GM12878 (cell line): Measurements from ENCODE around the gene UNC5B. TPM values are rescaled to one million over a fixed set of nuclear protein-coding genes. Genes with fewer than 3 reads are reported as not detected.

ENCODE experiments used
- ATAC-seq: fragments of 200-7000 bp; cut with Tn5 transposase; 3 replicates; pipeline ENCODE4 v1.9.1; 2020; ENCODE audit warnings: mild to moderate bottlenecking, moderate library complexity
- BruUV-seq: library from RNA; stranded (reverse); fragments of 400-500 nt; replicated peaks from 2 replicates; lab custom pipeline; 2021; lab: Mats Ljungman, UMichigan
- CTCF ChIA-PET: fragments of 300-600 bp; sonication (Branson Sonifier 250); formaldehyde crosslinking; extraction: SDS; loops from one replicate; lab custom pipeline; 2021; ENCODE audit warnings: inconsistent platforms; lab: Yijun Ruan, JAX
- POLR2A ChIA-PET: fragments of 350-600 bp; formaldehyde crosslinking; extraction: SDS; loops from one replicate; lab custom pipeline; 2021; ENCODE audit warnings: inconsistent platforms; lab: Charles Lee
- RAD21 ChIA-PET: fragments of 300-600 bp; sonication (Branson Sonifier 250); formaldehyde crosslinking; loops from one replicate; lab custom pipeline; 2023; ENCODE audit warnings: antibody characterized with exemption; ENCODE audit not compliant: unreplicated experiment; lab: Charles Lee
- SMC1A ChIA-PET: fragments of 300-600 bp; sonication (Branson Sonifier 250); formaldehyde crosslinking; loops from one replicate; lab custom pipeline; 2023; ENCODE audit not compliant: unreplicated experiment, uncharacterized antibody; lab: Charles Lee
- DNase-seq: peaks from one replicate; pipeline ENCODE4 v3.0.0-alpha.2; 2011; ENCODE audit warnings: low read depth, low spot score
- FAIRE-seq: peaks from 3 replicates; lab custom pipeline; 2011; peaks lifted over from hg19 to GRCh38; lab: Jason Lieb, UNC
- H2AFZ ChIP-seq: 2 replicates; pipeline ENCODE4 v1.6.0; 2011; ENCODE audit warnings: low read depth, low read length, control low read depth; ENCODE audit not compliant: control insufficient read depth
- H3K27ac ChIP-seq: 2 replicates; pipeline ENCODE4 v1.5.1; 2011; ENCODE audit warnings: control low read depth; ENCODE audit not compliant: control insufficient read depth, insufficient read depth
- H3K27me3 ChIP-seq, 2 experiments: replicated peaks in 1 of 2; 2 replicates each; pipeline versions ENCODE4 v1.6.0 to v1.6.1; 2011; ENCODE audit warnings: low read length in 1 of 2; ENCODE audit not compliant: control insufficient read depth in 2 of 2, insufficient read depth in 2 of 2
- H3K36me3 ChIP-seq, 2 experiments: 2 replicates each; pipeline ENCODE4 v1.5.1; 2011; ENCODE audit warnings: low read length in 1 of 2; ENCODE audit not compliant: control insufficient read depth in 2 of 2, insufficient read depth in 2 of 2
- H3K4me1 ChIP-seq: 2 replicates; pipeline ENCODE4 v1.6.1; 2011; ENCODE audit warnings: mild to moderate bottlenecking, low read length, moderate library complexity, mixed read lengths; ENCODE audit not compliant: control insufficient read depth, insufficient read depth
- H3K4me2 ChIP-seq: 2 replicates; pipeline ENCODE4 v1.6.0; 2011; ENCODE audit warnings: control low read depth; ENCODE audit not compliant: control insufficient read depth, insufficient read depth
- H3K4me3 ChIP-seq: fragments of 200-600 bp; sonication (generic); 2 replicates; pipeline ENCODE4 v1.5.1; 2016
- H3K79me2 ChIP-seq: 2 replicates; pipeline ENCODE4 v1.6.0; 2011; ENCODE audit warnings: low read length; ENCODE audit not compliant: control insufficient read depth, insufficient read depth
- H3K9ac ChIP-seq: 2 replicates; pipeline ENCODE4 v1.8.0; 2011; ENCODE audit warnings: low read length, control low read depth, mixed read lengths; ENCODE audit not compliant: control insufficient read depth, insufficient read depth
- H3K9me3 ChIP-seq: replicated peaks from 3 replicates; pipeline ENCODE4 v1.5.1; 2011; ENCODE audit warnings: mild to moderate bottlenecking, low read length; ENCODE audit not compliant: control insufficient read depth, insufficient read depth
- H4K20me1 ChIP-seq: 2 replicates; pipeline ENCODE4 v1.6.0; 2011; ENCODE audit not compliant: control insufficient read depth, insufficient read depth
- CEBPB ChIP-seq, 2 experiments: fragments of 150-350 bp in 1 of 2; IDR thresholded peaks; 2 replicates each; pipeline ENCODE4 v1.6.1; 2012 to 2014; ENCODE audit warnings: low read depth in 2 of 2, low read length in 2 of 2, borderline replicate concordance in 1 of 2, inconsistent platforms in 1 of 2
- CREB1 ChIP-seq: IDR thresholded peaks from 2 replicates; pipeline ENCODE4 v1.6.1; 2012; ENCODE audit warnings: low read depth, mild to moderate bottlenecking, inconsistent platforms
- FOXM1 ChIP-seq: IDR thresholded peaks from 2 replicates; pipeline ENCODE4 v1.6.1; 2012; ENCODE audit warnings: low read depth, mild to moderate bottlenecking, inconsistent platforms, low read length, moderate library complexity
- KAT2A ChIP-seq: conservative IDR thresholded peaks from 2 replicates; pipeline ENCODE4 v1.6.1; 2011; ENCODE audit warnings: low read depth, low read length; ENCODE audit not compliant: control insufficient read depth
- MTA3 ChIP-seq: IDR thresholded peaks from 2 replicates; pipeline ENCODE4 v1.6.1; 2012; ENCODE audit warnings: low read length, inconsistent platforms, borderline replicate concordance
- POU2F2 ChIP-seq: IDR thresholded peaks from 3 replicates; pipeline ENCODE4 v1.6.1; 2011; ENCODE audit warnings: low read depth, mild to moderate bottlenecking, low read length, borderline replicate concordance
- SREBF2 ChIP-seq: IDR thresholded peaks from 2 replicates; pipeline ENCODE4 v1.6.1; 2012; ENCODE audit warnings: mild to moderate bottlenecking, low read length
- WGBS: methylation state at CpG from one replicate; pipeline ENCODE4 v1.1.6; 2016; ENCODE audit warnings: low lambda C conversion rate; ENCODE audit not compliant: insufficient replicate concordance, insufficient coverage; ENCODE audit errors: missing lambda C conversion rate; 5-methylcytosine and 5-hydroxymethylcytosine counted together
- in situ Hi-C: fragments of 300-500 bp; cut with MboI; formaldehyde crosslinking; loops from 9 replicates; pipeline ENCODE4 v1.14.3; 2018; ENCODE audit warnings: mixed read lengths
- intact Hi-C: fragments of 100-400 bp; cut with micrococcal nuclease; formaldehyde crosslinking; loops from one replicate; pipeline ENCODE4 v1.14.2; 2022; ENCODE audit not compliant: unreplicated experiment
- polyA plus RNA-seq, 11 experiments: library from polyadenylated mRNA; depleted of rRNA in 4 of 11; unstranded in 6 of 11; stranded (reverse) in 5 of 11; fragments of >200 nt; fragmentation: Nextera tagmentation in 4 of 11; fragmentation: Illumina TruSeq in 1 of 11; extraction: Ambion mirVana in 4 of 11; extraction: Trizol in 1 of 11; gene quantifications; 1 replicate in 1 of 11; 2 replicates in 10 of 11; pipeline versions ENCODE4 v1.2.1 to v1.2.3, GENCODE V29; 2011 to 2016; ENCODE audit warnings: inconsistent platforms in 2 of 11, missing spikeins in 2 of 11, low read depth in 1 of 11
- total RNA-seq, 4 experiments: library from RNA; depleted of rRNA in 3 of 4; stranded (reverse); fragments of >200 nt in 3 of 4; fragmentation: Illumina TruSeq in 1 of 4; extraction: Trizol in 1 of 4; gene quantifications; 2 replicates each; pipeline versions ENCODE4 v1.2.1 to v1.2.3, GENCODE V29; 2013 to 2021
- TF ChIP-seq, protein P1 (sequence below): fragments of 450-650 bp; IDR thresholded peaks from 2 replicates; pipeline ENCODE4 v1.6.1; 2017; ENCODE audit warnings: antibody characterized with exemption, mild to moderate bottlenecking, moderate library complexity
- TF ChIP-seq, protein P2 (sequence below): fragments of 450-650 bp; IDR thresholded peaks from 2 replicates; pipeline ENCODE4 v1.6.1; 2016; ENCODE audit warnings: mild to moderate bottlenecking

UNC5B gene
- total and polyA plus RNA-seq, 10 of the 15 experiments (the other 5 are each of a cell fraction or from before 2014, with no cell fraction given): 0.03 to 0.08 TPM; not detected in 8

DNA sequence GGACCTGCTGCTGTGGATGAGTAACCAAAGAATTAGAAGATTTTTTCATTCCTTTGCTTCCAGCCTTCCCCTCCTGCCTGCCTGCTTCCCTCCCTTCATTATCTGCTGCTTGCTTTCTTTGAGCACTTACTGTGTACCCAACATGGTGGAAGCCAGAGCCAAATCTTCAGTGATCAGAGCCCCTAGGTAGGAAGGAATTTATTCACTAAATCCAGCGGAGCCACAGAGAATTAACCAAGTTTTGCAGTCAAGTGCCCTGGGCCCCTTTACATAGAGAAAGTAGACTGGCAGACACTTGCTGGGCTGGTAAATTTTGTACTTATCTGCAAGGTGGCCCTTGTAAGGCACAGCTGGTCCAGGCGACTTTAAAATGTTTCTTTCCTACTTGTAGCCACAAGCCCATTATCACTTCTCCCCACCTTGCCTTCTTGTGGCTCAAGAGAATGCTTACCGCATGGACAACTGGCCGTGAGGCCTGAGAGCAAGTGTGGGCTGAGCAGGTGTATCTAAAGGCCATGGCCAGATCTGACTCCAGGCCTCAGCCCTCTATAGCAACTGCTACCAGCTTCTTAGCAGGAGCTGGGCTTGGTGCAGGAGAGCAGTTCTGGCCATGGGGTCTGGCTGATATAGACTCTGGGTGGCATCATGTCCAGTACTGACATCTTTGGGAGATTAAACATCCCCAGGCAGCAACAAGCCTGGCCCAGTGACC lies 11.1 kb downstream of the UNC5B start (continued):
- TF ChIP-seq, protein P1, sequence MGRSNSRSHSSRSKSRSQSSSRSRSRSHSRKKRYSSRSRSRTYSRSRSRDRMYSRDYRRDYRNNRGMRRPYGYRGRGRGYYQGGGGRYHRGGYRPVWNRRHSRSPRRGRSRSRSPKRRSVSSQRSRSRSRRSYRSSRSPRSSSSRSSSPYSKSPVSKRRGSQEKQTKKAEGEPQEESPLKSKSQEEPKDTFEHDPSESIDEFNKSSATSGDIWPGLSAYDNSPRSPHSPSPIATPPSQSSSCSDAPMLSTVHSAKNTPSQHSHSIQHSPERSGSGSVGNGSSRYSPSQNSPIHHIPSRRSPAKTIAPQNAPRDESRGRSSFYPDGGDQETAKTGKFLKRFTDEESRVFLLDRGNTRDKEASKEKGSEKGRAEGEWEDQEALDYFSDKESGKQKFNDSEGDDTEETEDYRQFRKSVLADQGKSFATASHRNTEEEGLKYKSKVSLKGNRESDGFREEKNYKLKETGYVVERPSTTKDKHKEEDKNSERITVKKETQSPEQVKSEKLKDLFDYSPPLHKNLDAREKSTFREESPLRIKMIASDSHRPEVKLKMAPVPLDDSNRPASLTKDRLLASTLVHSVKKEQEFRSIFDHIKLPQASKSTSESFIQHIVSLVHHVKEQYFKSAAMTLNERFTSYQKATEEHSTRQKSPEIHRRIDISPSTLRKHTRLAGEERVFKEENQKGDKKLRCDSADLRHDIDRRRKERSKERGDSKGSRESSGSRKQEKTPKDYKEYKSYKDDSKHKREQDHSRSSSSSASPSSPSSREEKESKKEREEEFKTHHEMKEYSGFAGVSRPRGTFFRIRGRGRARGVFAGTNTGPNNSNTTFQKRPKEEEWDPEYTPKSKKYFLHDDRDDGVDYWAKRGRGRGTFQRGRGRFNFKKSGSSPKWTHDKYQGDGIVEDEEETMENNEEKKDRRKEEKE: no peak
- TF ChIP-seq SREBF2: no peak

DNA sequence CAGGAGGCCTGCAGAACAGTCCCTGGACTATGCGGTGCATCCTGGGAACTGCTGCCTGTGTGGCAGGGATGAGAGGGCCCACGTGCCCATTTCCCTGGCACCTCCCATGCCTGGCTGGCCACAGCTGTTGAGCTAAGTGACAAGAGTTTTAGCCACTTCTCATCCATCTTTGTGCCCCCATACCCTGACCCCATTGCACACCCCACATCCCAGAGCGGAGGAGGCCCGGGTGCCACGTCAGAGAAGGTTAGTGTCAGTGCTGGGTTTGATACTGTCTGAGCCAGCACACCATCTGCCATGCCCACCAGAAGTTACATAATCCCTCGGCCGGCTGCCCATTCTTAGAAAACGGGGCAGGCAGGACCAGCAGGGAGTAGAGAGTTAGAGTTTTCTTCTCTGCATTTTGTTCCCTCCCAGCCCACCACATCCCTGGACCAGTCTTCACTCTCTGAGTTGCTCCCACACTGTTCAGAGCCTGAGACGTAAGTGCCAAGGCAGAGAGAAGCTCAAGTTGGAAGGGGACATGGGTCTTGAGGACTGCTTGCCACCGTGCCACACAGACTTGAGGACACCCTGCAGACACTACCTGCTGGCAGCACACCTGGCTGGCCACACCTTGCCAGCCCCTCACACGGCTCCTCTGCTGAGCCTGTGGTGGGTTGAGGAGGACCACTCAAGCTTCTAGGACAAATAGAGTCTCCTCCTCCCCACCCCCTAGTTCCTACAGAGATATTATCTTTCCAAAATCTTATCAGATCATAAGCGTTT lies 13.1 kb downstream of the UNC5B start:
- WGBS: 15% methylated on average over 12 of the region's 12 CpGs
- Histone ChIP-seq H3K27me3 (peaks cover 0 to 3% of the 10 kb centered on the region in 2 experiments; a peak in 2 of 4 replicates), H3K36me3 (no peaks in the 10 kb centered on the region), H3K79me2 (no peaks in the 10 kb centered on the region), H3K9ac (no peak overlapping the region), H4K20me1 (no peaks in the 10 kb centered on the region), H2AFZ (no peak overlapping the region), H3K4me1 (no peaks in the 10 kb centered on the region), H3K4me2 (no peak overlapping the region), H3K9me3 (no peaks in the 10 kb centered on the region), H3K27ac (no peak overlapping the region), H3K4me3 (no peak overlapping the region)
- ChIA-PET SMC1A (no interaction called here), RAD21 (no interaction called here), CTCF (no interaction called here), POLR2A (no interaction called here)
- in situ Hi-C loops (no loop called here), intact Hi-C loops (no loop called here)
- TF ChIP-seq MTA3 (no peak), KAT2A (no peak), CREB1 (no peak), POU2F2 (no peak), CEBPB (IDR thresholded peaks at IDR 0.05; ENCODE audit: borderline replicate concordance in 1 of 2, low read depth in 2 of 2, low read length in 2 of 2) (no peak), FOXM1 (no peak)
- TF ChIP-seq, protein P2, sequence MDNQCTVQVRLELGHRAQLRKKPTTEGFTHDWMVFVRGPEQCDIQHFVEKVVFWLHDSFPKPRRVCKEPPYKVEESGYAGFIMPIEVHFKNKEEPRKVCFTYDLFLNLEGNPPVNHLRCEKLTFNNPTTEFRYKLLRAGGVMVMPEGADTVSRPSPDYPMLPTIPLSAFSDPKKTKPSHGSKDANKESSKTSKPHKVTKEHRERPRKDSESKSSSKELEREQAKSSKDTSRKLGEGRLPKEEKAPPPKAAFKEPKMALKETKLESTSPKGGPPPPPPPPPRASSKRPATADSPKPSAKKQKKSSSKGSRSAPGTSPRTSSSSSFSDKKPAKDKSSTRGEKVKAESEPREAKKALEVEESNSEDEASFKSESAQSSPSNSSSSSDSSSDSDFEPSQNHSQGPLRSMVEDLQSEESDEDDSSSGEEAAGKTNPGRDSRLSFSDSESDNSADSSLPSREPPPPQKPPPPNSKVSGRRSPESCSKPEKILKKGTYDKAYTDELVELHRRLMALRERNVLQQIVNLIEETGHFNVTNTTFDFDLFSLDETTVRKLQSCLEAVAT: no peak
- FAIRE-seq (no peak), DNase-seq (no peak), ATAC-seq (no peak)
- BruUV-seq: no TSS peak
